Glutamatergic neuron (in vitro differentiated cells): ENCODE data around the gene CEP164. TPM values are rescaled to one million over a fixed set of nuclear protein-coding genes. Genes with fewer than 3 reads are reported as not detected.

Experiments
- DNase-seq: peaks from one replicate; pipeline ENCODE4 v3.0.0; 2022
- H3K27ac Mint-ChIP-seq: one replicate; pipeline ENCODE4 v1.8.0; 2020; ENCODE audit warnings: mild to moderate bottlenecking, mixed read lengths, inconsistent platforms; ENCODE audit not compliant: unreplicated experiment
- H3K27me3 Mint-ChIP-seq: one replicate; pipeline ENCODE4 v1.8.0; 2020; ENCODE audit warnings: mild to moderate bottlenecking, moderate library complexity, mixed read lengths, inconsistent platforms; ENCODE audit not compliant: unreplicated experiment
- H3K36me3 Mint-ChIP-seq: one replicate; pipeline ENCODE4 v1.8.0; 2020; ENCODE audit warnings: mild to moderate bottlenecking, mixed read lengths, inconsistent platforms; ENCODE audit not compliant: unreplicated experiment
- H3K4me1 Mint-ChIP-seq: one replicate; pipeline ENCODE4 v1.8.0; 2020; ENCODE audit warnings: mild to moderate bottlenecking, low read depth, mixed read lengths, inconsistent platforms; ENCODE audit not compliant: unreplicated experiment
- H3K4me3 Mint-ChIP-seq: one replicate; pipeline ENCODE4 v1.8.0; 2020; ENCODE audit warnings: mild to moderate bottlenecking, mixed read lengths, inconsistent platforms; ENCODE audit not compliant: unreplicated experiment
- H3K9me3 Mint-ChIP-seq: one replicate; pipeline ENCODE4 v1.8.0; 2020; ENCODE audit warnings: mild to moderate bottlenecking, moderate library complexity, mixed read lengths, inconsistent platforms; ENCODE audit not compliant: unreplicated experiment
- CTCF ChIP-seq: fragments of 200-600 bp; sonication (generic); IDR thresholded peaks from one replicate; pipeline ENCODE4 v1.5.0; 2021; ENCODE audit not compliant: partially characterized antibody, unreplicated experiment
- total RNA-seq: library from RNA; stranded (reverse); fragmentation: NEBNext Ultra II Directional; extraction: Animal tissue kit (Norgen Biotek cat#: 25700); gene quantifications from one replicate; pipeline ENCODE4 v1.2.1, GENCODE V29; 2021; ENCODE audit not compliant: unreplicated experiment

Gene CEP164
- total RNA-seq, 1 donor from 2014 or later: 27.1 TPM

GRCh38 chr11:117409511-117409910 is 81.9 kb downstream of the CEP164 start:
- no peak overlapping the region for H3K4me3 Mint-ChIP-seq
- H3K27me3 Mint-ChIP-seq: peaks cover 9% of the 10 kb centered on the region
- H3K27ac Mint-ChIP-seq: no peak overlapping the region
- no peak for DNase-seq
- H3K36me3 Mint-ChIP-seq: peaks cover 20% of the 10 kb centered on the region
- H3K9me3 Mint-ChIP-seq: peaks cover 3% of the 10 kb centered on the region
- H3K4me1 Mint-ChIP-seq: peaks cover 5% of the 10 kb centered on the region
- no peak for TF ChIP-seq CTCF

GRCh38 chr11:117410238-117410637 is 82.6 kb downstream of the CEP164 start:
- DNase-seq: no peak
- Mint-ChIP-seq H3K9me3 (peaks cover 3% of the 10 kb centered on the region), H3K36me3 (peaks cover 18% of the 10 kb centered on the region), H3K4me3 (no peak overlapping the region), H3K27me3 (peaks cover 9% of the 10 kb centered on the region), H3K4me1 (peaks cover 5% of the 10 kb centered on the region), H3K27ac (no peak overlapping the region)
- TF ChIP-seq CTCF: no peak

- Mint-ChIP-seq H3K27me3 (peaks cover 9% of the 10 kb centered on the region), H3K4me1 (peaks cover 5% of the 10 kb centered on the region), H3K36me3 (peaks cover 9% of the 10 kb centered on the region), H3K27ac (no peak overlapping the region), H3K4me3 (no peak overlapping the region), H3K9me3 (peaks cover 3% of the 10 kb centered on the region)
- DNase-seq: no peak
- no peak for TF ChIP-seq CTCF
Measured at GRCh38 chr11:117410861-117411710, 83.4 kb downstream of the CEP164 start.

- Mint-ChIP-seq H3K9me3 (peaks cover 3% of the 10 kb centered on the region), H3K4me1 (peaks cover 5% of the 10 kb centered on the region), H3K36me3 (peaks cover 3% of the 10 kb centered on the region), H3K27me3 (peaks cover 9% of the 10 kb centered on the region), H3K4me3 (no peak overlapping the region), H3K27ac (no peak overlapping the region)
- no peak for DNase-seq
- no peak for TF ChIP-seq CTCF
Measured at GRCh38 chr11:117411736-117412135, 84.1 kb downstream of the CEP164 start.

- Mint-ChIP-seq H3K36me3 (peaks cover 3% of the 10 kb centered on the region), H3K4me1 (peaks cover 5% of the 10 kb centered on the region), H3K27me3 (peaks cover 9% of the 10 kb centered on the region), H3K4me3 (no peak overlapping the region), H3K9me3 (peaks cover 3% of the 10 kb centered on the region), H3K27ac (no peak overlapping the region)
- no peak for TF ChIP-seq CTCF
- DNase-seq: no peak
Measured at GRCh38 chr11:117412176-117412575, 84.5 kb downstream of the CEP164 start.
